Activated gamma-delta T cell treated with Interleukin-2 at 50 U/mL for 16 hours (primary cell): Measurements from ENCODE around the gene SLC35D2.
"Not testable (repeated sequence)": the region's sequence is repeated elsewhere in the genome, so short reads cannot be mapped to it uniquely, and the experiment has no call there.

ENCODE experiments used
- DNase-seq: peaks from one replicate; pipeline ENCODE4 v3.0.0-alpha.2; 2020

The SLC35D2 gene

DNA sequence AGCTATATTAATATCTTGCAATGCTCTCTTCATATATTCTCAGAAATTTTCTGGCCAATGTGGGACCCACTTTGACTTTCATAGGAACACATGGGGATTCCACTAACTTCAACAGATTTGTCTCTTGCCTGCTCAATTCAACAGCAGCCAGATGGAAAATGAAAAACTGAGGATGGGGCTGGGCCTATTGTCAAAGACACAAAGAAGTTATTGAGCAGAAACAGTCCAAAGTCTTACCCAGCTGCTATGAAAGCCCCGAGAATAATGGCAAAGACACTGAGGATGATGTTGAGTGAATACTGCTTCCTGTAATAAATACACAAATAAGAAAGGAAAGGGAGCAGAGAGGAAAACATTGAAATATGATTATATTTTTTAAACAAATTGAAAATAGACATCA is 32.6 kb downstream of the SLC35D2 start:
- DNase-seq: no peak

- no peak for DNase-seq
Observed at GRCh38 chr9:96348261-96348660, 35.2 kb downstream of the SLC35D2 start.

GRCh38 chr9:96345551-96345950 is 38.0 kb downstream of the SLC35D2 start:
- no peak for DNase-seq

DNA sequence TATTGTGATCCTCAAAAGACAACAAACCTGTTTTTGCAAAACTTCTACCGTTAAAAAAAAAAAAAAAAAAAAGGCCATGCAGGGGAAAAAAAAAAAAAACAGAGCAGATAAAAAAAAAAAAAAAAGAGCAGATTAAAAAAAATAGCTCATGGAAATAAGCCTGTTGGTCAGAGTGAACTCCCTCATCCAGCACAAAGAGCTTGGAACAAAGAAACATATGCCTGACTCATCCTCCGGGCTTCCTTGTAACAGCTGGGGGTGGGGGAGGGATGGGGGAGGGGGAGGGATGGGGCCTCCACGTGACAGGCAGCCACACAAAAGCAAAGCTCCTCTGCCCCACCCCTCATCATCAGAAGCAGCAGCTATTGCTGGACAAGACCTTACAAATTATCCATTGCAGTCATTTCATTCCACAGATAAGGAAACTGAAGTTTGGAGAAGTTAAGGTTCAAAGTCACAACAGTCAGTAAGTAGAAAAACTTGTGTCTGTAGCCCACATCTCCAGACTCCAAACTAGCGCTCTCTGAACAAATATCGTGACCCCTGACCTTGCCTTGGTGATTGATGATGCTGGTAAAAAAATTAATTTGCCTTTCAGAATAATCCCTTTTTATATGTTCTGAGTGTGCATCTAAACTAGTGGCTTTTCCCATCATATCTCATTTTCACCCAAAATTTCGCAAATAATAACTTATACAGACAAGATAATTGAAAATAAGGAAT is 38.9 kb downstream of the SLC35D2 start:
- no peak for DNase-seq

- no peak for DNase-seq
Observed at GRCh38 chr9:96343515-96344360, 39.8 kb downstream of the SLC35D2 start.

DNA sequence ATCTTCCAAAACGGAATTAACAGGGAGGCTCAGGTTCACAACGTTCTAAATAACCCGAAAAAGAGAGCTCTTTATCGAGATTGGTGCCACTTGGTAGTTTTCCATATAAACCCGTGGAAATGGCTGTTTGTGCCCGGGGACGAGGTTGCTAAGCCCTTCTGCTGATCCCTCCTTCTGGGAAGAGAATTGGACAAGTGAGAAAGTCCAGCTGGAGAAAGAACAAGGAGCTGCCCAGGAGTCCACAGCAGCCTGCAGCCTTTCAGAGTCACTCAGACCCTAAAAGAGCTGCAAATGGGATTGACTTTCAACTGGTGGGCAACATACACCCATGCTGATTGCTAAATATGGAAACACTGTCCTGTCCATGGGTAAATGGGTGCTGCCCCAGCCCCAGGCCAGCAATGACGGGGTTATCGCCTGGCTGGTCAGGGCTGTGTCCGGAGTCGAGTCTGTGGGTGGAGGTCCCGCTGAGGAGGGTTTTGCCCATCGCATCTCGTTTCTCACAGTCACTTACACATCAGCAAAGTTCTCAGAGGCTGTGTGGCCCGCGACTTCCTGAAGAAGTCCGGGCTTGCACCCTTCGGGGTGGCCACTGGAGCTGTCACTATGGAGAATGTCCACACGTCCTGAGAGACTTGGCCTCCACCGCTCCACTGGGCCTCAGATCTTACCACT is 40.8 kb downstream of the SLC35D2 start:
- no peak for DNase-seq

GRCh38 chr9:96340707-96341106 is 42.8 kb downstream of the SLC35D2 start:
- DNase-seq: no peak

GRCh38 chr9:96338299-96338698 is 45.2 kb downstream of the SLC35D2 start:
- DNase-seq: no peak

GRCh38 chr9:96333958-96334357 is 49.6 kb downstream of the SLC35D2 start:
- no peak for DNase-seq

DNA sequence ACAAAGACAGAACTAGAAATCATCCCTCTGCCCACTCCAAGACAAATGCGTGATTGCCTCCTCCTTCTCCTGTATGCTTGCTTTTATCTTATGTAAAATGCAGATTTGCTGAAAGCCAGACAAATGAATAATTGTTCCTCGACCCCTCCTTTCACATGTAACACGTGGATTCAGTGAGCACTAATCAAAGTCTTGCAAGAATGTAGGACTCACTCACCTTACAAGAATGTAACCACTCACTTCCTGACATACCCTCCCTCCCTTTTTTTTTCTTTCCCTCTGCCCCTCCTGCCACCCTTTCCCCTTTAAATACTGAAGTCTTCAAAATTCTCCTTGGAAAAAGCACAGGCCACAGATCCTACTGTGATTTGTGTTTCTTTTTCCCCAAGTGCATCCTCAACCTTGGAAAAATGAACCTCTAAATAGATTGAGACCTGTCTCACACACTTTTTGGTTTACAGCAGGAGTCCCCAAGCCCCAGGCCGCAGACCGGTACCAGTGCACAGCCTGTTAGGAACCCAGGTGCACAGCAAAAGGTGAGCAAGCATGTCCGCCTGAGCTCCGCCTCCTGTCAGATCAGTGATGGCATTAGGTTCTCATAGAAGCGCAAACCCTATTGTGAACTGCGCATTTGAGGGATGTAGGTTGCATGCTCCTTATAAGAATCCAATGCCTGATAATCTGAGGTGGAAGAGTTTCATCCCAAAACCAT is 52.1 kb downstream of the SLC35D2 start:
- DNase-seq: no peak

DNA sequence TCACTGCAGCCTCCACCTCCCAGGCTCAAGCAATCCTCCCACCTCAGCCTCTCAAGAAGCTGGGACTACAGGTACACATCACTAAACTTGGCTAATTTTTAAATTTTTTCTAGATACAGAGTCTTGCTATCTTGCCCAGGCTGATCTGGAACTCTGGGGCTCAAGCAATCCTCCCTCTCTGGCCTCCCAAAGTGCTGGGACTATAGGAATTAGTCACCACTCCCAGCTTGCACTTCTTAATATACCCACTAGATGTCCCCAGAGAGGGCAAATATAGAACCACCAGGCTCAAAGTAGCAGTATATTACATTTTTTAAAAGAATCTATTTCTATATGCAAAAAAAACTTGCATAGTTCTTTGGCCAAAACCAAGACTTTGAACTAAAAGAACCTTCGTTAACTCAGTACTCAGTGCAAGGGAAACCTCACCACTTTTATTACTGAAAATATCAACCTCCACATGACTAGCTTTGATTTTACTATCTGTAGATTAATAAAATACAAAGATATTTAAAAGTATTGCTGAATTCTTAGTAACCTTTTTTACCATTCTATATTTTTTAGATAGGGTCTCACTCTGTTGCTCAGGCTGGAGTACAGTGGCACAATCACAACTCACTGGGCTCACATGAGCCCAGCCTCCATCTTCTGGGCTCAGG is 55.7 kb downstream of the SLC35D2 start:
- peak; percentile 45 for DNase-seq

DNA sequence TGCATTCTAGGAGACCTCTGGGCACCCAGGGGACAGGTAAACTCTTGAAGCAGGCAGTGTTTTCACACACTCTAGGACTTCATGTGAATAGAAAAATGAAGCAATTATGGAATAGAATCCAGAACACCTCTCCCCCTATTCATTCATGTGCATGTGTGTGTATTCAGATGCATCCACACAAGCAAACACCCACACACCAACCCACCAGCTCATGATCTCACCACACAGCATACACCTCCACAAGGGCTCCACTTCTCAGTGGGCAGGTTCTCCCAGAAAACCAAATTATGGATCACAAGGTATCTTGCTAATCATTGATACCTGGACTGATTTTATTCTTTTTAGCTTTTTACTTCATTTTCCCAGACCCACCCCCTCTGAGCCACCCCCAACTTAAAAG is 60.3 kb downstream of the SLC35D2 start:
- DNase-seq: no peak

DNA sequence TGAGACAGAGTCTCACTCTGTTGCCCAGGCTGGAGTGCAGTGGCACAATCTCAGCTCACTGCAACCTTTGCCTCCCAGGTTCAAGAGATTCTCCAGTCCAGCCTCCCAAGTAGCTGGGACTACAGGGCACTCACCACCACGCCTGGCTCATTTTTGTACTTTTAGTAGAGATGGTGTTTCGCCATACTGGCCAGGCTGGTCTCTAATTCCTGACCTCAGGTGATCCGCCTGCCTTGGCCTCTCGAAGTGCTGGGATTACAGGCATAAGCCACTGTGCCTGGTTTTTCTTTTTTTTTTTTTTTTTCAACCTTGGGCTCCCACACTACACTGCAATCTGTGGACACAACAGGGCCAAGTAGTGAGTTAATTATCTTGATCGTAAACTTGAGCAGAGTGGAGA is 60.8 kb downstream of the SLC35D2 start:
- DNase-seq: not testable (repeated sequence)

DNA sequence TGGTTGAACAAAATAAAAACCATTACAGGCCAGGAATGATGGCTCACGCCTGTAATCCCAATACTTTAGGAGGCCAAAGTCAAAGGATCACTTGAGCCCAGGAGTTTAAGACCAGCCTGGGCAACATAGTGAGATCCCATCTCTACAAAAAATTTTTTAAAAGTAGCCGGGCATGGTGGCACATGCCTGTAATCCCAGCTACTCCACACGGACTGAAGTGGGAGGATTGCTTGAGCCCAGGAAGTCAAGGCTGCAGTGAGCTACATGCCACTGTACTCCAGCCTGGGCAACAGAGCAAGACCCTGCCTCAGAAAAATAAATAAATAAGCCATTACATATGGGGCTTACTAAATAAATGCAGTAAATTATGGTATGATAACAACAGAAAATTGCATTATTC is 61.3 kb downstream of the SLC35D2 start:
- not testable (repeated sequence) for DNase-seq

GRCh38 chr9:96321515-96321914 is 62.0 kb downstream of the SLC35D2 start:
- DNase-seq: no peak

DNA sequence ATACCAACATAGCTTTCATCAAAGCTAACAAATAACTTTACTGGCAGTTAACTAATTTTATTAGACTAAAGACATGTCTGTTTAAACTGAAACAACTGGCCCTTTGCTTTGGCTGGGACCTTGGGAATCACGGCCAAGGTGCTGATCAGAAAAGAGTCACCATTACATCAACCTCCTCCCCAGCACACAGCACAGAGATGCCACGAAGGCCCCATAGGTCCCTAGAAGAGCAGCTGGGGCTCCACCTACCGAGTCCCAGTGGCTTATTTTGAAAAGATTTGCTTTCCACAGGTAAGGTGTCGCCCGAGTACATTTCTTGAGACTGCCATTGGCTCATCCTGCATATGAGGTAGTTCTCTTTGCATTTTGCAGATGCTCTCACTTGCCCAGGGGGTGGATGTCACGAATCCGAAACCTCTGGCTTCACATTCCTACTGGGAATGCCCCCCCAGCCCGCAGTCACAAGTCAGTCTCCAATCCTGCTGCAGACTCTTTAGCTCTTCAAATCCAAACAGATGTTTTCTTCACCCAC is 62.7 kb downstream of the SLC35D2 start:
- DNase-seq: no peak

GRCh38 chr9:96318921-96319565 is 64.5 kb downstream of the SLC35D2 start:
- no peak for DNase-seq

DNA sequence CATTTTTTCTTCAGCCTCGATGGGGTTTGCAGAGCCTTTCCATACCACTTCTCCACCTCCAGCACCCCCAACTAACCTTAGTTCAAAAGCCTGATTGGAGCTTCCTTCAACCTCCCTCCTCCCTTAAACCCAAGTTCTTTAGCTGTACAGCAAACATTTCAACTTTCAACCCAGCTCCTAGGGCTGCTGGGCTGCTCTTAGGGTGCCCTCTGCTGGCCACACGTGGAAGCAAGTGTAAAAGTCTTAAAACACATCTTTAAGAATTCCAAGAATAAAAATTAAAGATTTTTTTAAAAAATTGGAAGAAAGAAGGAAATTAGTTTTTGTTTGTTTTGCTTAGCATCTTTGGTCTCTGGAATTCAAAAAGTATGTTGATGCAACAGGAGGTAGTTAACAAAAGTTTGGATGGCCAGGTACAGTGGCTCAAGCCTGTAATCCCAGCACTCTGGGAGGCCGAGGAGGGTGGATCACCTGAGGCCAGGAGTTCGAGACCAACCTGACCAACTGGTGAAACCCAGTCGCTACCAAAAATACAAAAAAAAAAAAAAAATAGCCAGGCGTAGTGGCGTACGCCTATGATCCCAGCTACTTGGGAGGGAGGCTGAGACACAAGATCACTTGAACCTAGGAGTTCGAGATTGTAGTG is 66.1 kb downstream of the SLC35D2 start:
- peak; percentile 56 for DNase-seq

GRCh38 chr9:96309850-96310249 is 73.7 kb downstream of the SLC35D2 start:
- no peak for DNase-seq

- DNase-seq: not testable (repeated sequence)
Observed at GRCh38 chr9:96306958-96307357, 76.6 kb downstream of the SLC35D2 start.

DNA sequence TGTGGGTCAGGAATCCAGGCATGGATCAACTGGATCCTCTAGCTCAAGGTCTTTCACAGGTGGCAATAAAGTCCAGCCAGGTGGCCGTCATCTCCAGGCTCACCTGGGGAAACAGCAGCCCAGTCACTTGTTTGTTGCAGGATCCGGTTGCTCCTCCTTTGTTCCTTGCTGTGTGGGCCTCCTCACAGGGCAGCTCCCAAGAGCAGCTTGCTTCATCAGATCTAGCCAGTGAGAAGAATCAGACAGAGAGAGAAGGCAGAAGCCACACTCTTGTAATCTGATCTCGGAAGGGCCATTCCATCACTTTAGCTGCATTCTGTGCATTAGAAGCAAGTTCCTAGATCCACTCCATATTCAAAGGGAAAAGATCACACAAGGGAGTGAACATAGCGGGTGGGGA is 78.3 kb downstream of the SLC35D2 start:
- DNase-seq: no peak
